ENCODE results near the gene PGM5.

The PGM5 gene

GRCh38 chr9:68505681-68506409, 149.4 kb downstream of the PGM5 start:
- no peaks in the 10 kb centered on the region for H3K79me2 ChIP-seq (ENCODE audit: insufficient read depth, low read length)
- no peak overlapping the region for H3K27ac ChIP-seq (ENCODE audit: low read depth, low read length)
- no peak overlapping the region for H3K4me3 ChIP-seq (ENCODE audit: insufficient read depth, low read length, poor library complexity, severe bottlenecking)
- no peaks in the 10 kb centered on the region for H3K36me3 ChIP-seq (ENCODE audit: low read length)
- no peak overlapping the region for H3K9ac ChIP-seq (ENCODE audit: low read length)
- no peak for TF ChIP-seq EZH2phosphoT487 (conservative IDR thresholded peaks at IDR 0.05; ENCODE audit: low read length)
- TF ChIP-seq CTCF (IDR thresholded peaks at IDR 0.05; ENCODE audit: insufficient read depth, low read length, poor library complexity, severe bottlenecking), result no peak
- no peak overlapping the region for H2AFZ ChIP-seq (ENCODE audit: low read depth, low read length, severe bottlenecking)
- no peaks in the 10 kb centered on the region for H3K9me2 ChIP-seq (replicated peaks; ENCODE audit: insufficient read depth, low read length)
- no peaks in the 10 kb centered on the region for H3K27me3 ChIP-seq (ENCODE audit: low read length)
- H3K9me3 ChIP-seq (ENCODE audit: insufficient read depth, low read length), result no peaks in the 10 kb centered on the region
- no peak overlapping the region for H3K4me2 ChIP-seq (ENCODE audit: low read depth, low read length, poor library complexity, severe bottlenecking)
- H3F3A ChIP-seq (ENCODE audit: insufficient read depth), result no peaks in the 10 kb centered on the region
- no peaks in the 10 kb centered on the region for H4K20me1 ChIP-seq (ENCODE audit: low read depth, low read length)

DNA sequence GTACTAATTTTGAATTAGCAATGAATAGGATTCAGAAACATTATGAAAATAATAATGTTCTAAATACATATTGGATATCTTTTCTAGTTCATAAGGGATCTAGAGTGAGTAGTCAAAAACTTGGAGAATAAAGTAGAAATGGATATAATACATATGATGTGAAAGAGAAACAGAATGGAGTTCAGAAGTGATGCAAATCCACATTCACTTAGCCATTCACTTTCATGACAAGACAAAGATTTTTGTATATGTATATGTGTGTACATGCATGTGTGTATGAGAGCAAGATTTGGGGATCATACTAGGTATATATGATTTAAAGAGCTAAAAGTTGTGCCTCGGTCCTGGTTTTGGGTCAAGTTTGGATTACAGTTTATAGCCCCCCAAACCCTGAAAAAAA, 150.1 kb downstream of the PGM5 start:
- H4K20me1 ChIP-seq (ENCODE audit: low read depth, low read length), result no peaks in the 10 kb centered on the region
- no peak overlapping the region for H3K9ac ChIP-seq (ENCODE audit: low read length)
- no peak overlapping the region for H3K27ac ChIP-seq (ENCODE audit: low read depth, low read length)
- H3F3A ChIP-seq (ENCODE audit: insufficient read depth), result no peaks in the 10 kb centered on the region
- H3K4me2 ChIP-seq (ENCODE audit: low read depth, low read length, poor library complexity, severe bottlenecking), result no peak overlapping the region
- no peaks in the 10 kb centered on the region for H3K36me3 ChIP-seq (ENCODE audit: low read length)
- no peak overlapping the region for H3K4me3 ChIP-seq (ENCODE audit: insufficient read depth, low read length, poor library complexity, severe bottlenecking)
- no peaks in the 10 kb centered on the region for H3K27me3 ChIP-seq (ENCODE audit: low read length)
- H3K79me2 ChIP-seq (ENCODE audit: insufficient read depth, low read length), result no peaks in the 10 kb centered on the region
- no peak overlapping the region for H2AFZ ChIP-seq (ENCODE audit: low read depth, low read length, severe bottlenecking)
- no peaks in the 10 kb centered on the region for H3K9me3 ChIP-seq (ENCODE audit: insufficient read depth, low read length)
- no peak for TF ChIP-seq CTCF (IDR thresholded peaks at IDR 0.05; ENCODE audit: insufficient read depth, low read length, poor library complexity, severe bottlenecking)
- no peak for TF ChIP-seq EZH2phosphoT487 (conservative IDR thresholded peaks at IDR 0.05; ENCODE audit: low read length)
- H3K9me2 ChIP-seq (replicated peaks; ENCODE audit: insufficient read depth, low read length), result no peaks in the 10 kb centered on the region

- peak; percentile 42 for TF ChIP-seq CTCF (IDR thresholded peaks at IDR 0.05; ENCODE audit: insufficient read depth, low read length, poor library complexity, severe bottlenecking)
- no peak for TF ChIP-seq EZH2phosphoT487 (conservative IDR thresholded peaks at IDR 0.05; ENCODE audit: low read length)
- Histone ChIP-seq H3K9me2 (replicated peaks; ENCODE audit: insufficient read depth, low read length) (no peaks in the 10 kb centered on the region), H3K4me2 (ENCODE audit: low read depth, low read length, poor library complexity, severe bottlenecking) (no peak overlapping the region), H3K4me3 (ENCODE audit: insufficient read depth, low read length, poor library complexity, severe bottlenecking) (no peak overlapping the region), H4K20me1 (ENCODE audit: low read depth, low read length) (no peaks in the 10 kb centered on the region), H2AFZ (ENCODE audit: low read depth, low read length, severe bottlenecking) (no peak overlapping the region), H3F3A (ENCODE audit: insufficient read depth) (no peaks in the 10 kb centered on the region), H3K79me2 (ENCODE audit: insufficient read depth, low read length) (no peaks in the 10 kb centered on the region), H3K9ac (ENCODE audit: low read length) (no peak overlapping the region), H3K9me3 (ENCODE audit: insufficient read depth, low read length) (no peaks in the 10 kb centered on the region), H3K36me3 (ENCODE audit: low read length) (no peaks in the 10 kb centered on the region), H3K27me3 (ENCODE audit: low read length) (no peaks in the 10 kb centered on the region), H3K27ac (ENCODE audit: low read depth, low read length) (no peak overlapping the region)
Observed at GRCh38 chr9:68507130-68507805, 150.9 kb downstream of the PGM5 start.
